BJ (cell line): ENCODE results near the gene TPRN. TPM values are rescaled to one million over a fixed set of nuclear protein-coding genes. Genes with fewer than 3 reads are reported as not detected.

Experiments used
- CTCF ChIA-PET: fragments of 350-600 bp; formaldehyde crosslinking; extraction: SDS; loops from one replicate; lab custom pipeline; 2021; ENCODE audit warnings: antibody characterized with exemption, inconsistent platforms; lab: Yijun Ruan, JAX
- POLR2A ChIA-PET: fragments of 300-600 bp; sonication (Branson Sonifier 250); formaldehyde crosslinking; extraction: SDS; loops from one replicate; lab custom pipeline; 2021; ENCODE audit warnings: antibody characterized with exemption; lab: Charles Lee
- DNase-seq: peaks from one replicate; pipeline ENCODE4 v3.0.0-alpha.2; 2011; ENCODE audit warnings: low read depth
- H3K27me3 ChIP-seq: 2 replicates; pipeline ENCODE4 v1.6.0; 2011; ENCODE audit warnings: low read length; ENCODE audit not compliant: control insufficient read depth, insufficient read depth
- H3K36me3 ChIP-seq: 2 replicates; pipeline ENCODE4 v1.5.1; 2011; ENCODE audit warnings: low read length; ENCODE audit not compliant: control insufficient read depth, insufficient read depth
- H3K4me3 ChIP-seq: 2 replicates; pipeline ENCODE4 v1.5.1; 2011; ENCODE audit warnings: low read depth, mild to moderate bottlenecking, control low read depth, low read length
- CTCF ChIP-seq: IDR thresholded peaks from 2 replicates; pipeline ENCODE4 v1.5.1; 2011; ENCODE audit warnings: low read depth, mild to moderate bottlenecking, control low read depth, inconsistent platforms, low read length, moderate library complexity; ENCODE audit not compliant: insufficient read depth
- polyA plus RNA-seq: library from polyadenylated mRNA; depleted of rRNA; stranded (reverse); fragments of >200 nt; gene quantifications from 2 replicates; pipeline ENCODE4 v1.2.3, GENCODE V29; 2011

Gene TPRN
- polyA plus RNA-seq, 1 experiment, result 3.5 TPM

- Histone ChIP-seq H3K27me3 (peaks cover 15% of the 10 kb centered on the region), H3K36me3 (peaks cover 2% of the 10 kb centered on the region), H3K4me3 (no peak overlapping the region)
- DNase-seq, result no peak
- ChIA-PET POLR2A (no interaction called here), CTCF (interaction anchor here (1.0 kb wide), 1 partner anchor 64 kb away, joined by 3 read pairs; no protein-coding TSS in a partner anchor)
- TF ChIP-seq CTCF, result no peak
These were observed 27.4 kb downstream of the TPRN start for GRCh38 chr9:137172901-137173795.

- DNase-seq, result no peak
- TF ChIP-seq CTCF, result no peak
- H3K36me3 ChIP-seq, result peaks cover under 1% of the 10 kb centered on the region; the same call in 1 of the 2 replicates
- no peak overlapping the region for H3K4me3 ChIP-seq
- ChIA-PET CTCF (interaction anchor here (1.3 kb wide), 2 partner anchors 11 to 16 kb away, joined by 3 read pairs; no protein-coding TSS in a partner anchor), POLR2A (interaction anchor here (0.6 kb wide), 1 partner anchor 9 kb away, joined by 3 read pairs; no protein-coding TSS in a partner anchor)
- H3K27me3 ChIP-seq, result peaks cover 26% of the 10 kb centered on the region
These were observed 29.2 kb downstream of the TPRN start for GRCh38 chr9:137171149-137171900.

DNA sequence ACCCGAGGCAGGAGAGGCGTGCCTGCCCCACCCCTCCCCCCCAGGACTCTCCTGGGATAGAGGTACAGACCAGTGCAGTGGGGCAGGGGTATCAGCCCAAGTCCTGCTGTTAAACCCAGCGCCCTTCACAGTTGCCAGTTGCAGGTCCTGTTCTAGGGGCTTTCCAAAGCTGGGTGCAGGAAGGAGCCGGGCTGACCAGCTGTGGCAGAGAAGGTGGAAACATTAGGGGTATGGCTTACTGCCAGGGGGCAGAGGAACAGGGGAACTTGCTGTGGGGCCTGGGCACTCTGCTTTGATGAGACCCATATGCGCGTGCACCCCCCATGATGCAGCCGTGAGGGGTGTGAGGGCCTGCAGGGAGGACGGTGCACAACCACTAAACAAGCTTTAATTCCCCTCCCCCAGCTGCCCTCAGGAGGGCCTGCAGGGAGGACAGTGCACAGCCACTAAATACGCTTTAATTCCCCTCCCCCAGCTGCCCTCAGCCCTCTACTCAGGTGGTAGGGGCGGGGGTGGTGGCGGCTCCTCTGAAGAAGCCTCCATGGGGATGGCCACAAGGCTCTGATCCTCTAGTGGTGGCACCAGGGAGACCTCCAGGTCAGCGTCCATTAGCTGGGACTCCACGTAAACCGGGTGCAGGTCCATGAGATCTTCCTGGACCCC, 29.9 kb downstream of the TPRN start:
- CTCF ChIA-PET, result interaction anchor here (1.3 kb wide), 1 partner anchor 10 kb away, joined by 3 read pairs; no protein-coding TSS in a partner anchor
- Histone ChIP-seq H3K36me3 (no peaks in the 10 kb centered on the region), H3K4me3 (no peak overlapping the region), H3K27me3 (peaks cover 28% of the 10 kb centered on the region)
- DNase-seq, result no peak
- POLR2A ChIA-PET, result interaction anchor here (0.6 kb wide), 1 partner anchor 9 kb away, joined by 3 read pairs; no protein-coding TSS in a partner anchor
- no peak for TF ChIP-seq CTCF

- POLR2A ChIA-PET, result no interaction called here
- no peak for TF ChIP-seq CTCF
- H3K4me3 ChIP-seq, result no peak within 1 kb of the TSS
These were observed 30.6 kb downstream of the TPRN start, which contains the start of gene LRRC26 for GRCh38 chr9:137169896-137170358. LRRC26 (minus strand) TSS chr9:137170051; CDS start chr9:137169943, 108 bp downstream.

More at GRCh38 chr9:137169896-137170358, 30.6 kb downstream of the TPRN start, which contains the start of gene LRRC26:
- Histone ChIP-seq H3K36me3 (no peaks in the 10 kb centered on the region), H3K27me3 (peaks cover 28% of the 10 kb centered on the region)
- CTCF ChIA-PET, result no interaction called here
- DNase-seq, result no peak
